ENCODE measurements around the gene SOAT2. TPM values are rescaled to one million over a fixed set of nuclear protein-coding genes. Genes with fewer than 3 reads are reported as not detected.
A peak's percentile ranks its signal among the peaks of the same experiment; 100 is the strongest.

SOAT2 gene
- total and polyA plus RNA-seq, 2 of the 4 experiments (the other 2 are of a cell fraction), result 0.18 to 0.39 TPM

DNA sequence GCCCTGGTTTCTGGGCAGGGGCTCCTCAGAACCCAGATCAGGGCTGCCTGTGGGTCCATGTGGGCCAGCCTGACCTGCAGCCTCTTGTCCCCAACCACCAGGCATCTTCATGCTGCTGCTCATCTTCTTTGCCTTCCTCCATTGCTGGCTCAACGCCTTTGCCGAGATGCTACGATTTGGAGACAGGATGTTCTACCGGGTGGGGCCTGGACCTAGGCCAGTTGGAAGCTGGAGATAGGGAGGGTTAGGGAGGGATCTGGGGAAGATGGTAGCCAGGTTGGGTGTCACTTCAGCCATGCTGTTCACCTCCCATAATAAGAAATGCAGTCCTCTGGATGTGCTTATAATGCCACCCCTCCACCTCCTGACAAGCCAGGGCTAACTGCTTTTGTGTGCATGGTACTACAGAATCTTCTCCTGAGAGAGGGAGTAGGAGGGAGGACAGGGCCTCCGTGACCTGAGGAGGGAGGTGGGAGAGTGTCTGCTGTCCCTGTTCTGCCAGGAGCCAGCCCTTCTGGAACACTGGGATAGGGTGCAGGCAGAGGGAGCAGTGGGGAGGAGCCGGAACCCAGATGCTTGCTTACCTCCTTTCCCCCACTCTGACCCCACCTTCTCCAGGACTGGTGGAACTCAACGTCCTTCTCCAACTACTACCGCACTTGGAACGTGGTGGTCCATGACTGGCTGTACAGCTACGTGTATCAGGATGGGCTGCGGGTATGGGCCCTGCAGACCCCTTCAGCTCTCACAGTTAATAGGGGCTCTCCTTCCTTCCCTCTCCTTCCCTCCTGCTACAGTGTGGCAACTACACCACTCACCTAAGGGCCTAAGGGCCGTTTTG, 17.6 kb downstream of the SOAT2 start:
- no peak overlapping the region for H4K8ac ChIP-seq (ENCODE audit: low read depth in 2 of 2, low read length in 2 of 2)
- no peak overlapping the region for H3K56ac ChIP-seq (ENCODE audit: extremely low read depth, insufficient read depth, low read length)
- in situ Hi-C loops (cut with MboI; ENCODE audit: low sequenced_read_pairs) (no loop called here), dilution Hi-C loops (cut with HindIII; ENCODE audit: low sequenced_read_pairs, unreplicated experiment) (no loop called here), intact Hi-C loops (cut with micrococcal nuclease) (no loop called here)
- WGBS, 2 experiments (ENCODE audit: extremely low coverage in 2 of 2, insufficient read length in 1 of 2), result 84% methylated on average over 5 of the region's 12 CpGs; no CpG with 5 or more reads in 1 of the 2 experiments
- POLR2A ChIA-PET (ENCODE audit: unreplicated experiment), result no interaction called here
- no peak overlapping the region for H3K4me2 ChIP-seq (ENCODE audit: low read depth, low read length)
- peaks cover 10% of the 10 kb centered on the region for H3K9me1 ChIP-seq (ENCODE audit: insufficient read depth, low read length)
- no peaks in the 10 kb centered on the region for H3K9me3 ChIP-seq (ENCODE audit: control insufficient read depth, insufficient read depth, low read length)
- DNase-seq (no peak), ATAC-seq (ENCODE audit: low read depth) (no peak)
- H2BK5ac ChIP-seq (ENCODE audit: low read depth, low read length, poor library complexity, severe bottlenecking), result no peak overlapping the region
- no peaks in the 10 kb centered on the region for H3K79me1 ChIP-seq (ENCODE audit: low read depth in 1 of 2, low read length in 2 of 2)
- CTCF ChIA-PET, result no interaction called here
- no peak overlapping the region for H2AK9ac ChIP-seq (replicated peaks; ENCODE audit: low read depth, low read length, poor library complexity)
- peak overlapping the region; percentile 61 for H2AFZ ChIP-seq (replicated peaks; ENCODE audit: low read length, poor library complexity)
- peaks cover 2% of the 10 kb centered on the region; the same call in 1 of the 2 replicates for H3K27me3 ChIP-seq (ENCODE audit: control insufficient read depth, insufficient read depth, low read length)
- H3K4ac ChIP-seq (ENCODE audit: low read depth, low read length), result no peak overlapping the region
- no peaks in the 10 kb centered on the region for H4K20me1 ChIP-seq (ENCODE audit: insufficient read depth, low read length)
- no peak overlapping the region for H3K23ac ChIP-seq (ENCODE audit: low read depth, low read length)
- H2BK20ac ChIP-seq (ENCODE audit: low read depth, low read length), result no peak overlapping the region
- no peak overlapping the region for H2BK15ac ChIP-seq (ENCODE audit: low read depth, low read length)
- H3K36me3 ChIP-seq (ENCODE audit: control insufficient read depth, insufficient read depth, low read length), result no peaks in the 10 kb centered on the region
- H3K14ac ChIP-seq (replicated peaks; ENCODE audit: low read depth, low read length), result no peak overlapping the region
- H3K27ac ChIP-seq (ENCODE audit: insufficient read depth, low read length), result no peak overlapping the region
- H3K4me1 ChIP-seq (ENCODE audit: control insufficient read depth, insufficient read depth, low read length), result peaks cover 3% of the 10 kb centered on the region; the same call in 1 of the 2 replicates
- no peak overlapping the region for H3K9ac ChIP-seq (ENCODE audit: low read depth, low read length)
- no peak overlapping the region; the same call in 1 of the 2 replicates for H2AK5ac ChIP-seq (ENCODE audit: low read depth, low read length)
- H4K5ac ChIP-seq (ENCODE audit: low read depth, low read length), result no peak overlapping the region
- TF ChIP-seq NFE2L2 (IDR thresholded peaks at IDR 0.05; ENCODE audit: low read depth, low read length), result no peak
- TF ChIP-seq MAZ (IDR thresholded peaks at IDR 0.05; ENCODE audit: borderline replicate concordance, low read depth, low read length), result no peak
- TF ChIP-seq CTCF (conservative IDR thresholded peaks at IDR 0.05; ENCODE audit: low read depth, low read length), result no peak
- no peak for TF ChIP-seq POLR2A (IDR thresholded peaks at IDR 0.05; ENCODE audit: low read depth, low read length)
- BruUV-seq (replicated peaks), result no TSS peak
- no peak overlapping the region for H4K91ac ChIP-seq (ENCODE audit: insufficient read depth, low read depth, low read length)
- H3K18ac ChIP-seq (ENCODE audit: low read depth, low read length), result no peak overlapping the region
- no peak overlapping the region for H3K4me3 ChIP-seq (ENCODE audit: insufficient read depth, low read depth, low read length)
- no peak overlapping the region for H2BK120ac ChIP-seq (ENCODE audit: low read depth, low read length)
